GM19467 (cell line): ENCODE measurements around the gene CRIM1.

ENCODE experiments used
- ATAC-seq: cut with Tn5 transposase; IDR thresholded peaks from one replicate; pipeline ENCODE4 v1.9.1; 2021; ENCODE audit warnings: mild to moderate bottlenecking, moderate library complexity; ENCODE audit not compliant: unreplicated experiment

CRIM1 gene

GRCh38 chr2:36568516-36569246, 213.1 kb downstream of the CRIM1 start:
- no peak for ATAC-seq

GRCh38 chr2:36569267-36569856, 213.8 kb downstream of the CRIM1 start:
- ATAC-seq = no peak

DNA sequence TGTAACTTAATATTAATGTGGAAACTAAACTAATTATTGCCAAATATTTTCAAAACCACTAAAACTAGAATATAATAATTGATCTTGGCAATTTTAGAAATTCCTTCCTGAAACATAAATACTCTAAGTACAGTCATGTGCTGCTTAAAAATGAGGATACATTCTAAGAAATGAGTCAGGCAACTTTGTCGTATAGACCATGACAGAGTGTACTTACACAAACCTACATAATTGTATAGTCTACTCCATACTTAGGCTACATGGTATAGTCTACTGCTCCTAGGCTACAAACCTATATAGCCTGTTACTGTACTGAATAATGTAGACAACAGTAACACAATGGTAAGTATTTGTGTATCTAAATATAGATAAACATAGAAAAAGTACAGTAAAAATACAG, 214.8 kb downstream of the CRIM1 start:
- ATAC-seq = no peak

GRCh38 chr2:36572054-36572718, 216.6 kb downstream of the CRIM1 start:
- ATAC-seq = no peak

- no peak for ATAC-seq
These were observed 217.1 kb downstream of the CRIM1 start for GRCh38 chr2:36572719-36573059.

GRCh38 chr2:36573165-36573564, 217.6 kb downstream of the CRIM1 start:
- no peak for ATAC-seq

GRCh38 chr2:36574560-36574959, 219.0 kb downstream of the CRIM1 start:
- no peak for ATAC-seq

- no peak for ATAC-seq
These were observed 222.3 kb downstream of the CRIM1 start for GRCh38 chr2:36577884-36578283.

DNA sequence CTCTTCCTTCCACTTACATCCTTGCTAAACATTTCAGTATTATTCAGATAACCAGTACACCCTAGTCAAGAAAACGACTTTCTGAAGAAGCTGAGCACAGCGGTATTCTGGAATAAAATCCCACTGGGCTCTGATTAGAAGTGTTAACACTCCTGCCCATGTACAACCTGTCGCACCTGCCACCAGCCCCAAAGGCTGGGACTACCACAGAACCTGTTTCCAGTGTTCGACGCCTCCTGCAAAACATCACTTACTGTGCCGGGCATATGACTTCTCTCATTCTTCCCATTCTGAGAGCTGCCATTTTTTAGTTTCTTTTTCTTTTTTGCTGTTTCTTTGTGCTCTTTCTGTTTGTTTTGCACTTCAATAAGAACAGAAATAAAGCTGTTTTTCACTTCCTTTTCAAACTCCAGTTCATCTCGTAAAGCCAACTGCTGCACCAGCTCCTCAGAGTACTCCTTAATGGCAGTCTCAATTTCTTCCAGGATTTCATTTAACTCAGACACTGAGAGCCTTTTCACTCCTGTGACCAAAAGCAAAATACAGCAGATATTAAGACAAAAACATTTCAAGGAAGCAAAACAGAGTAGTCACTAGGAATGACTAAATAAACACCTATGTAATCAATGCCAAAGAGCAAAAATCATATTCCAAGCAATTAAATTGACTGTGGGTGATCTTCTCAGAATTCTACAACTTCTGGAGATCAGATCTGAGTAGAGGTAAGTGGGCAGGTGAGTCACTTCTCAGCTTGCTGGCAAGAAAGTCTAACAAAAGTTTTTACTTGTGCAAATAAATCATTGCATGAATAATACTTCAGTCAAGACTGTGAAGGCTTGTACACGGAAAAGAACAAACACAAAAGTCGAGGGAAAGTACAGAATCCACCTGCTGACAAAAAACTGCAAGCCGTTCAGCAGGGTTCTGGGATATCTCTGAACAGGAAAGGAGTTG, 223.0 kb downstream of the CRIM1 start:
- ATAC-seq = no peak

DNA sequence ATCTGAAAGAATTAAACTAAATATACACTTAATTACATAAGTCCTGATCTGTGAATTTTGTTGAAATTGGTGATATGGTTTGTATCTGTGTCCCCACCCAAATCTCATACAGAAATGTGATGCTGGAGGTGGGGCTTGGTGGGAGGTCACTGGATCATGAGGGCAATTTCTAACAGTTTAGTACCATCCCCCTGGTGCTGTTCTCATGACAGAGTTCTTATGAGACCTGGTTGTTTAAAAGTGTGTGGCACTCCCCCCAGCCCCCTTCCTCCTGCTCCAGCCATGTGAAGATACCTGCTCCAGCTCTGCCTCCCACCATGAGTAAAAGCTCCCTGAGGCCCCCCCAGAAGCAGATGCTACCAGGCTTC, 223.7 kb downstream of the CRIM1 start:
- ATAC-seq = no peak

DNA sequence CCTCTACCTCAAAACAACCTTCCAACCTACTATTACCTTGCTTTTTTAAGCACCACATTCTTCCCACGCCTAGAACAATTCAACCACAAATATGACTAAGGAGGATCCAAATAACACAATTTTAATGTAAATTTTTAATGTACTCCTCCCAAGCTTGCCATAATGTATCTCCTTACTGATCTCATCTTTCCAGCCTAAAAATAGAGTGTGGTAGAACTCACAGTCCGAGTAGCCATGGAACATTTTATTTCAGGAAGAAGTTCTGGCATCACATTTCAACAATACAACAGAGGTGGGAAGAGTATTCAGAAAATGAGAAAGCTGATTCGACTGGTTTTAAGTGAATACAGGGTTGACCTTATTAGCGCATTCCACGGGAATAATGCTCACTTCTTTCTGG, 227.0 kb downstream of the CRIM1 start:
- no peak for ATAC-seq

DNA sequence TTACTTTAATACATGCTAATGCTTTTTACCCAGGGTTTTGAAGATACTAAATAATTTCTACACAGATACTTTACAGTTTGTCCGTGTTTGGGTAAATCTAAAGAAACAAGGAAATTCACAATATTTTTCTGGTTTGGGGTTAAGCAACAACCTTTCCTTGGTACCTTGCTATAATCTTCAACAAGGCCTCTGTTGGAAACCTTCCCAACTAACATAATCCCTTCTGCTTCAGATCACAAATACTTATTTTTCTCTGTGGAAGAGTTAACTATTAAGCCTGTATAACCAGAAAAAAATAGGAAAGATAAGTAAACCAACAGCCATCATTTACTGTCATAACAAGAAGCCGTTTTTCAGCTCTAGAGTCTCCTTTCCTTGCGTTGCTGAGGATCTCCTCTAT, 227.4 kb downstream of the CRIM1 start:
- ATAC-seq = no peak

DNA sequence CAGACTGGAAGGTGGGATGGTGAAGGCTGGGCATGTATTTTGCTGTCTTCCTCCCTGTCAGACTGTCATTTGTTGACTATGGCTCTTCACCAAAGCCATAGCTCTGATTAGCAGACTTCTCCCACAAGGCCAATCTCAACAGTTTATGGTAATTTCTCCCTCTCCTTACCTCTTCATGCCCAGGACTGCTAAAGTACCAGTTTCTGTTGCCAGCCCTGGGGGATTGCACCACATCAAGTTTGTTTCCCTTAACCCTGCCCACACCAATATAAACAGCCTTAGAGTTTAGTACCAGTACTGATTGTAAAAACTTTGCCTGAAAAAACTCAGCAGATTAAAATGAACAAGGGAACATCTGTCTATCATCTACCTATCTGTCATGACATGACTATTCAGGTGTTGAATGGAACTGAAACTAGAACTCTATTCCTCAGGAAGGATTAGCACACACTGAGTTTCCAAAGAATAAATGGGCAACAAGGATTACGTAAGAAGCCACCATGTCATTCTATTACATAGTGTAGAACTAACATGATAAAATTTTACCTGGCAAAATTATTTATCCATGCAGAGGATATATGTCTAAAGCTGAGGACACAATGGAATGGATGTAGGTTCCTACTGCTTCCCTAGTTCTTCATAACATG, 228.7 kb downstream of the CRIM1 start:
- no peak for ATAC-seq

- ATAC-seq = no peak
These were observed 231.1 kb downstream of the CRIM1 start for GRCh38 chr2:36586672-36587071.

GRCh38 chr2:36587101-36587500, 231.5 kb downstream of the CRIM1 start:
- no peak for ATAC-seq

DNA sequence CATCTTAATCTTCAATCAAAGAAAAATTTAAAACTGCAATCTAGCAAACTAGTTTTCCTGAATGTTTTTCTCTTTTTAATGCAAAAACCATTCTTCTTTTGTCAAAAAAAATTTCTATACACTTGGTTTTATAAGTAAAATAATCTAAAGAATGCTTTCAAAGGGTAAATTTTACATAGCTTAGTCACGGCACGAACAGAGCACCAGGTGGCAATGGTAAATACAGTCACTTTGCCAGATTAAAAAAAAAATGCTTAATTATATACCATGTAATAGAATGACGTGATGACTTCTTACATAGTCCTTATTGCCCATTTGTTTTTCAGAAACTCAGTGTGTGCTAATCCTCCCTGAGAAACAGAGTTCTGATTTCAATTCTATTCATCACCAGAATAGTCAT, 232.0 kb downstream of the CRIM1 start:
- no peak for ATAC-seq

GRCh38 chr2:36589230-36589630, 233.7 kb downstream of the CRIM1 start:
- ATAC-seq = no peak

- ATAC-seq = no peak
These were observed 239.3 kb downstream of the CRIM1 start for GRCh38 chr2:36594849-36595248.

DNA sequence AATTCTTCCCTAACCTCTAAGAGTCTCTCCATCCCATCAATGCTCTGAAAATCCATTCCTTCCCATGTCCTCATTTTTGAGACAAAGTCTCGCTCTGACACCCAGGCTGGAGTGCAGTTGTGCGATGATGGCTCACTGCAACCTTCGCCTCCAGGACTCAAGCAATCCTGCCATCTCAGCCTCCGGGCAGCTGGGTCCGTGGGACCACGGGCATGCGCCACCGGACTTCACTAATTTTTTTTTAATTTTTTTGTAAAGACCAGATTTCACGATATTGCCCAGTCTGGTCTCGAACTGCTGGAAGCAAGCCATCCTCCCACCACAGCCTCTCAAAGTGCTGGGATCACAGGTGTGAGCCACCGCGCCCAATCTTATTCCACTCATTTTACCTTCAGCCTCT, 240.8 kb downstream of the CRIM1 start:
- ATAC-seq = no peak

GRCh38 chr2:36597003-36597531, 241.5 kb downstream of the CRIM1 start:
- no peak for ATAC-seq
